PC-3 (cell line): Measurements from ENCODE around the gene MOGAT3. TPM values are rescaled to one million over a fixed set of nuclear protein-coding genes. Genes with fewer than 3 reads are reported as not detected.

Experiments
- ATAC-seq: fragments of 200-7000 bp; cut with Tn5 transposase; 2 replicates; pipeline ENCODE4 v1.9.1; 2020; ENCODE audit warnings: mild to moderate bottlenecking, moderate library complexity
- BruUV-seq: library from RNA; stranded (reverse); fragments of 400-500 nt; replicated peaks from 2 replicates; lab custom pipeline; 2021; lab: Mats Ljungman, UMichigan
- CTCF ChIA-PET: fragments of 300-600 bp; sonication (Branson Sonifier 250); formaldehyde crosslinking; loops from one replicate; lab custom pipeline; 2022; ENCODE audit warnings: antibody characterized with exemption; lab: Charles Lee
- POLR2A ChIA-PET: fragments of 300-600 bp; sonication (Branson Sonifier 250); formaldehyde crosslinking; loops from one replicate; lab custom pipeline; 2022; ENCODE audit warnings: antibody characterized with exemption; ENCODE audit not compliant: unreplicated experiment; lab: Charles Lee
- DNase-seq: peaks from one replicate; pipeline ENCODE4 v3.0.0-alpha.2; 2015
- H2AFZ ChIP-seq: fragments of 300-600 bp; sonication (generic); 2 replicates; pipeline ENCODE4 v1.6.0; 2016; ENCODE audit warnings: antibody characterized with exemption, low read length
- H3F3A ChIP-seq: fragments of 300-600 bp; sonication (generic); one replicate; pipeline ENCODE4 v1.6.0; 2017; ENCODE audit warnings: antibody characterized with exemption, low read length, control low read depth, mild to moderate bottlenecking; ENCODE audit not compliant: unreplicated experiment
- H3K27ac ChIP-seq: fragments of 300-600 bp; sonication (generic); 2 replicates; pipeline ENCODE4 v1.5.1; 2016; ENCODE audit warnings: mild to moderate bottlenecking, low read length
- H3K27me3 ChIP-seq: fragments of 300-600 bp; sonication (generic); 2 replicates; pipeline ENCODE4 v1.6.1; 2016; ENCODE audit warnings: low read length, mixed read lengths
- H3K36me3 ChIP-seq: fragments of 300-600 bp; sonication (generic); 2 replicates; pipeline ENCODE4 v1.6.1; 2016; ENCODE audit warnings: low read depth, mixed run types, low read length, mixed read lengths
- H3K4me1 ChIP-seq: fragments of 300-600 bp; sonication (generic); 2 replicates; pipeline ENCODE4 v1.5.1; 2016; ENCODE audit warnings: low read length; ENCODE audit not compliant: insufficient read depth
- H3K4me2 ChIP-seq: fragments of 300-600 bp; sonication (generic); 2 replicates; pipeline ENCODE4 v1.6.0; 2016; ENCODE audit warnings: low read length
- H3K4me3 ChIP-seq: fragments of 300-600 bp; sonication (generic); 2 replicates; pipeline ENCODE4 v1.5.1; 2016; ENCODE audit warnings: mild to moderate bottlenecking, low read length, mixed read lengths
- H3K79me2 ChIP-seq: fragments of 300-600 bp; sonication (generic); 2 replicates; pipeline ENCODE4 v1.6.1; 2017; ENCODE audit warnings: low read length, mixed read lengths
- H3K9ac ChIP-seq: fragments of 300-600 bp; sonication (generic); 2 replicates; pipeline ENCODE4 v1.6.0; 2016; ENCODE audit warnings: mild to moderate bottlenecking, low read length
- H3K9me2 ChIP-seq: fragments of 300-600 bp; sonication (generic); replicated peaks from 2 replicates; pipeline ENCODE4 v1.6.1; 2016; ENCODE audit warnings: mixed run types, low read length, mixed read lengths
- H3K9me3 ChIP-seq: fragments of 300-600 bp; sonication (generic); 2 replicates; pipeline ENCODE4 v1.6.1; 2016; ENCODE audit warnings: low read length, mixed read lengths
- H4K20me1 ChIP-seq: fragments of 300-600 bp; sonication (generic); 2 replicates; pipeline ENCODE4 v1.6.1; 2016; ENCODE audit warnings: low read length, mixed read lengths
- CTCF ChIP-seq: fragments of 300-600 bp; sonication (generic); conservative IDR thresholded peaks from 2 replicates; pipeline ENCODE4 v1.5.1; 2017; ENCODE audit warnings: antibody characterized with exemption, low read depth, mild to moderate bottlenecking, low read length
- EZH2 ChIP-seq: fragments of 300-600 bp; sonication (generic); IDR thresholded peaks from one replicate; pipeline ENCODE4 v1.6.1; 2017; ENCODE audit warnings: antibody characterized with exemption, mild to moderate bottlenecking, low read length; ENCODE audit not compliant: unreplicated experiment
- EZH2phosphoT487 ChIP-seq: fragments of 300-600 bp; sonication (generic); IDR thresholded peaks from 2 replicates; pipeline ENCODE4 v1.6.1; 2018; ENCODE audit warnings: mild to moderate bottlenecking, antibody characterized with exemption, low read length, borderline replicate concordance
- intact Hi-C: fragments of 100-400 bp; cut with micrococcal nuclease; formaldehyde crosslinking; loops from 2 replicates; pipeline ENCODE4 v1.9.0; 2023
- total RNA-seq: library from RNA; depleted of rRNA; stranded (reverse); fragments of >200 nt; gene quantifications from 2 replicates; pipeline ENCODE4 v1.2.3, GENCODE V29; 2014

MOGAT3 gene
- total RNA-seq, 1 experiment from 2014 or later: not detected

- ATAC-seq (no peak), DNase-seq (no peak)
- intact Hi-C loops: no loop called here
- Histone ChIP-seq H3K4me3 (no peak overlapping the region), H2AFZ (no peak overlapping the region), H3K9ac (no peak overlapping the region), H3K4me2 (no peak overlapping the region), H3K79me2 (no peaks in the 10 kb centered on the region), H3F3A (no peaks in the 10 kb centered on the region), H3K27me3 (no peaks in the 10 kb centered on the region), H3K27ac (no peak overlapping the region), H3K4me1 (no peaks in the 10 kb centered on the region), H3K9me2 (no peaks in the 10 kb centered on the region), H3K36me3 (no peaks in the 10 kb centered on the region; the same call in 1 of the 2 replicates), H4K20me1 (no peaks in the 10 kb centered on the region), H3K9me3 (no peaks in the 10 kb centered on the region)
- TF ChIP-seq CTCF (no peak), EZH2 (no peak), EZH2phosphoT487 (no peak)
- ChIA-PET POLR2A (no interaction called here), CTCF (no interaction called here)
- no TSS peak for BruUV-seq
Observed at GRCh38 chr7:101210143-101210542, 9.3 kb upstream of the MOGAT3 start.

- DNase-seq: no peak
- H3K9me3 ChIP-seq: no peaks in the 10 kb centered on the region
Observed at GRCh38 chr7:101208794-101209193, 8.0 kb upstream of the MOGAT3 start.

More at GRCh38 chr7:101208794-101209193, 8.0 kb upstream of the MOGAT3 start:
- H3K27ac ChIP-seq: no peak overlapping the region
- no peak overlapping the region for H3K4me2 ChIP-seq
- no peak overlapping the region for H3K4me3 ChIP-seq
- H3K9ac ChIP-seq: no peak overlapping the region
- H3K79me2 ChIP-seq: no peaks in the 10 kb centered on the region
- no peaks in the 10 kb centered on the region for H3F3A ChIP-seq
- no peaks in the 10 kb centered on the region for H3K4me1 ChIP-seq
- ChIA-PET CTCF (no interaction called here), POLR2A (no interaction called here)
- ATAC-seq: no peak
- intact Hi-C loops: no loop called here
- BruUV-seq: no TSS peak
- no peak for TF ChIP-seq CTCF
- TF ChIP-seq EZH2: no peak
- no peak for TF ChIP-seq EZH2phosphoT487
- H3K27me3 ChIP-seq: no peaks in the 10 kb centered on the region
- no peaks in the 10 kb centered on the region for H4K20me1 ChIP-seq
- H3K36me3 ChIP-seq: no peaks in the 10 kb centered on the region; the same call in 1 of the 2 replicates
- no peaks in the 10 kb centered on the region for H3K9me2 ChIP-seq
- no peak overlapping the region for H2AFZ ChIP-seq
